ENCODE measurements around the gene PLK5.
"Not testable (repeated sequence)": the region's sequence is repeated elsewhere in the genome, so short reads cannot be mapped to it uniquely, and the experiment has no call there.

Gene PLK5

GRCh38 chr19:1491114-1491848 is 32.6 kb upstream of the PLK5 start, which contains the start of gene REEP6:
Gene REEP6, plus strand, starts transcription at chr19:1491181. Its CDS starts 89 bp downstream, at chr19:1491270.
- DNase-seq, result no peak

- DNase-seq, result no peak
These were observed 32.1 kb upstream of the PLK5 start for GRCh38 chr19:1491849-1492170.

GRCh38 chr19:1492474-1493006 is 31.3 kb upstream of the PLK5 start:
- DNase-seq, result no peak

GRCh38 chr19:1494115-1494815 is 29.6 kb upstream of the PLK5 start:
- DNase-seq, result no peak

GRCh38 chr19:1495051-1495798 is 28.7 kb upstream of the PLK5 start:
- no peak for DNase-seq

GRCh38 chr19:1495799-1496713 is 27.8 kb upstream of the PLK5 start:
- no peak for DNase-seq

GRCh38 chr19:1496714-1497577 is 26.9 kb upstream of the PLK5 start:
- DNase-seq, result no peak

GRCh38 chr19:1497578-1498235 is 26.2 kb upstream of the PLK5 start:
- DNase-seq, result no peak

GRCh38 chr19:1499231-1499630 is 24.6 kb upstream of the PLK5 start:
- not testable (repeated sequence) for DNase-seq

GRCh38 chr19:1501200-1501595 is 22.7 kb upstream of the PLK5 start:
- DNase-seq, result no peak

- no peak for DNase-seq
These were observed 21.3 kb upstream of the PLK5 start for GRCh38 chr19:1502433-1503088.

GRCh38 chr19:1503089-1503924 is 20.6 kb upstream of the PLK5 start:
- DNase-seq, result peak; percentile 29

GRCh38 chr19:1503925-1504773 is 19.7 kb upstream of the PLK5 start:
- DNase-seq, result no peak

- no peak for DNase-seq
These were observed 18.9 kb upstream of the PLK5 start for GRCh38 chr19:1505012-1505411.

GRCh38 chr19:1505991-1506881 is 17.6 kb upstream of the PLK5 start:
- no peak for DNase-seq

GRCh38 chr19:1507192-1507660 is 16.7 kb upstream of the PLK5 start:
- DNase-seq, result no peak
